DOHH2 (cell line): ENCODE data around the gene SLC7A14.

Source experiments
- H3F3A ChIP-seq: fragments of 200-600 bp; sonication (generic), shearing (Covaris generic); 2 replicates; pipeline ENCODE4 v1.6.0; 2016; ENCODE audit warnings: antibody characterized with exemption, mild to moderate bottlenecking; ENCODE audit not compliant: control insufficient read depth, insufficient read depth
- H3K27ac ChIP-seq: fragments of 200-600 bp; sonication (generic); 2 replicates; pipeline ENCODE4 v1.5.1; 2014; ENCODE audit warnings: low read depth, mild to moderate bottlenecking, low read length, moderate library complexity
- H3K27me3 ChIP-seq: fragments of 200-600 bp; sonication (generic); 2 replicates; pipeline ENCODE4 v1.6.1; 2014; ENCODE audit warnings: mild to moderate bottlenecking, low read length, mixed read lengths; ENCODE audit not compliant: control insufficient read depth
- H3K36me3 ChIP-seq: fragments of 200-600 bp; sonication (generic); 2 replicates; pipeline ENCODE4 v1.6.1; 2014; ENCODE audit warnings: mild to moderate bottlenecking, low read length, moderate library complexity, mixed read lengths; ENCODE audit not compliant: control insufficient read depth
- H3K4me1 ChIP-seq: fragments of 200-600 bp; sonication (generic); 2 replicates; pipeline ENCODE4 v1.6.1; 2014; ENCODE audit warnings: mild to moderate bottlenecking, low read length, mixed read lengths; ENCODE audit not compliant: control insufficient read depth
- H3K4me2 ChIP-seq: fragments of 200-600 bp; sonication (generic); 2 replicates; pipeline ENCODE4 v1.6.0; 2014; ENCODE audit warnings: mild to moderate bottlenecking, low read length, moderate library complexity
- H3K4me3 ChIP-seq: fragments of 200-600 bp; sonication (generic); 2 replicates; pipeline ENCODE4 v1.5.1; 2014; ENCODE audit warnings: mild to moderate bottlenecking, low read length, mixed read lengths
- H3K79me2 ChIP-seq: fragments of 200-600 bp; sonication (generic); 2 replicates; pipeline ENCODE4 v1.6.1; 2014; ENCODE audit warnings: mild to moderate bottlenecking, low read length, mixed read lengths; ENCODE audit not compliant: control insufficient read depth
- H3K9me2 ChIP-seq: fragments of 200-600 bp; sonication (generic); replicated peaks from 2 replicates; pipeline ENCODE4 v1.6.1; 2014; ENCODE audit warnings: mild to moderate bottlenecking, low read length, mixed read lengths; ENCODE audit not compliant: control insufficient read depth
- H3K9me3 ChIP-seq: fragments of 200-600 bp; sonication (generic); 2 replicates; pipeline ENCODE4 v1.6.1; 2014; ENCODE audit warnings: antibody characterized with exemption, low read length, mixed read lengths; ENCODE audit not compliant: control insufficient read depth, insufficient read depth
- H4K20me1 ChIP-seq: fragments of 200-600 bp; sonication (generic); 2 replicates; pipeline ENCODE4 v1.6.0; 2014; ENCODE audit warnings: low read depth, mild to moderate bottlenecking, antibody characterized with exemption, low read length, moderate library complexity; ENCODE audit not compliant: control insufficient read depth, insufficient read depth
- EZH2phosphoT487 ChIP-seq: fragments of 200-600 bp; sonication (generic); IDR thresholded peaks from 2 replicates; pipeline ENCODE4 v1.6.1; 2017; ENCODE audit warnings: borderline replicate concordance, mild to moderate bottlenecking, antibody characterized with exemption, low read length, moderate library complexity, mixed read lengths
- TF ChIP-seq, protein P1 (sequence below): fragments of 200-600 bp; sonication (generic); IDR thresholded peaks from one replicate; pipeline ENCODE4 v1.5.1; 2014; ENCODE audit warnings: antibody characterized with exemption, mild to moderate bottlenecking, low read depth, low read length; ENCODE audit not compliant: poor library complexity, severe bottlenecking

The SLC7A14 gene

GRCh38 chr3:170560296-170560695 lies 25.6 kb downstream of the SLC7A14 start:
- Histone ChIP-seq H3K27ac (no peak overlapping the region), H4K20me1 (no peaks in the 10 kb centered on the region), H3K36me3 (no peaks in the 10 kb centered on the region), H3K79me2 (no peaks in the 10 kb centered on the region), H3K9me3 (no peaks in the 10 kb centered on the region), H3F3A (no peaks in the 10 kb centered on the region), H3K4me2 (no peak overlapping the region), H3K27me3 (no peaks in the 10 kb centered on the region), H3K9me2 (no peaks in the 10 kb centered on the region; the same call in 1 of the 2 replicates), H3K4me3 (no peak overlapping the region), H3K4me1 (no peaks in the 10 kb centered on the region)
- TF ChIP-seq, protein P1, sequence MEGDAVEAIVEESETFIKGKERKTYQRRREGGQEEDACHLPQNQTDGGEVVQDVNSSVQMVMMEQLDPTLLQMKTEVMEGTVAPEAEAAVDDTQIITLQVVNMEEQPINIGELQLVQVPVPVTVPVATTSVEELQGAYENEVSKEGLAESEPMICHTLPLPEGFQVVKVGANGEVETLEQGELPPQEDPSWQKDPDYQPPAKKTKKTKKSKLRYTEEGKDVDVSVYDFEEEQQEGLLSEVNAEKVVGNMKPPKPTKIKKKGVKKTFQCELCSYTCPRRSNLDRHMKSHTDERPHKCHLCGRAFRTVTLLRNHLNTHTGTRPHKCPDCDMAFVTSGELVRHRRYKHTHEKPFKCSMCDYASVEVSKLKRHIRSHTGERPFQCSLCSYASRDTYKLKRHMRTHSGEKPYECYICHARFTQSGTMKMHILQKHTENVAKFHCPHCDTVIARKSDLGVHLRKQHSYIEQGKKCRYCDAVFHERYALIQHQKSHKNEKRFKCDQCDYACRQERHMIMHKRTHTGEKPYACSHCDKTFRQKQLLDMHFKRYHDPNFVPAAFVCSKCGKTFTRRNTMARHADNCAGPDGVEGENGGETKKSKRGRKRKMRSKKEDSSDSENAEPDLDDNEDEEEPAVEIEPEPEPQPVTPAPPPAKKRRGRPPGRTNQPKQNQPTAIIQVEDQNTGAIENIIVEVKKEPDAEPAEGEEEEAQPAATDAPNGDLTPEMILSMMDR: no peak
- TF ChIP-seq EZH2phosphoT487: no peak

GRCh38 chr3:170558427-170558826 lies 27.4 kb downstream of the SLC7A14 start:
- H3K36me3 ChIP-seq: no peaks in the 10 kb centered on the region

DNA sequence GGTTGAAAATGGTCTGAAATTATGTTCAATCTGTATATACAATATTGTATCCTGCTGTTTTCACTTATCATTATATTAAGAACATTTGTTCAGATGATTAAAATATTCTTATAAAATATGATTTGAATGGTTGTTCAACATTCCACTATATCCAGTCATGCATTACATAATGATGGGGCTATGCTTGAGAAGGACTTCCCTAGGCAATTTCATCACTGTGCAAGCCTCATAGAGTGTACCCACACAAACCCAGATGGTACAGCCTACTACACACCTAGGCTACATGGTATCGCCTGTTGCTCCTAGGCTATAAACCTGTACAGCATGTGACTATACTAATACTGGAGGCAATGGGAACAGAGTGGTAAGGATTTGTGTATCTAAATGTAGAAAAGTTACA lies 30.5 kb downstream of the SLC7A14 start:
- Histone ChIP-seq H3K4me1 (no peaks in the 10 kb centered on the region), H3K36me3 (no peaks in the 10 kb centered on the region), H3K79me2 (no peaks in the 10 kb centered on the region), H3K4me2 (no peak overlapping the region), H3K4me3 (no peak overlapping the region), H3K9me3 (no peaks in the 10 kb centered on the region), H3K27me3 (no peaks in the 10 kb centered on the region; the same call in 1 of the 2 replicates), H3F3A (no peaks in the 10 kb centered on the region), H4K20me1 (no peaks in the 10 kb centered on the region), H3K27ac (no peak overlapping the region), H3K9me2 (no peaks in the 10 kb centered on the region; the same call in 1 of the 2 replicates)
- no peak for TF ChIP-seq EZH2phosphoT487
- TF ChIP-seq, protein P1: no peak

More at GRCh38 chr3:170558427-170558826, 27.4 kb downstream of the SLC7A14 start:
- Histone ChIP-seq H3K4me3 (no peak overlapping the region), H3K9me2 (no peaks in the 10 kb centered on the region; the same call in 1 of the 2 replicates), H3K4me2 (no peak overlapping the region), H3K27ac (no peak overlapping the region), H4K20me1 (no peaks in the 10 kb centered on the region), H3F3A (no peaks in the 10 kb centered on the region), H3K9me3 (no peaks in the 10 kb centered on the region), H3K4me1 (no peaks in the 10 kb centered on the region), H3K27me3 (no peaks in the 10 kb centered on the region; the same call in 1 of the 2 replicates), H3K79me2 (no peaks in the 10 kb centered on the region)
- no peak for TF ChIP-seq EZH2phosphoT487
- TF ChIP-seq, protein P1: no peak
